SW 1271 (cell line): ENCODE results near the gene CFDP1.
"Not testable (repeated sequence)": the region's sequence is repeated elsewhere in the genome, so short reads cannot be mapped to it uniquely, and the experiment has no call there.

Source experiments
- DNase-seq, 2 experiments: peaks; one replicate each; lab custom pipeline; 2025; lab: John Stamatoyannopoulos, UW

The CFDP1 gene

GRCh38 chr16:75293173-75293572 lies 140.1 kb downstream of the CFDP1 start:
- no peak for DNase-seq

GRCh38 chr16:75292691-75293090 lies 140.6 kb downstream of the CFDP1 start:
- no peak for DNase-seq

- peak; percentile 46 to 62 for DNase-seq
Measured at GRCh38 chr16:75289189-75289588, 144.1 kb downstream of the CFDP1 start.

- DNase-seq = no peak
Measured at GRCh38 chr16:75288596-75289120, 144.6 kb downstream of the CFDP1 start.

GRCh38 chr16:75288181-75288580 lies 145.1 kb downstream of the CFDP1 start:
- DNase-seq = no peak

- DNase-seq = no peak
Measured at GRCh38 chr16:75287708-75288107, 145.6 kb downstream of the CFDP1 start.

- no peak for DNase-seq
Measured at GRCh38 chr16:75286389-75286788, 146.9 kb downstream of the CFDP1 start.

GRCh38 chr16:75282466-75283281 lies 150.6 kb downstream of the CFDP1 start:
- no peak for DNase-seq

- DNase-seq = no peak
Measured at GRCh38 chr16:75281826-75282225, 151.5 kb downstream of the CFDP1 start.

- DNase-seq = not testable (repeated sequence)
Measured at GRCh38 chr16:75281009-75281408, 152.3 kb downstream of the CFDP1 start.

- DNase-seq = no peak
Measured at GRCh38 chr16:75280331-75280804, 152.9 kb downstream of the CFDP1 start.

GRCh38 chr16:75279305-75279704 lies 154.0 kb downstream of the CFDP1 start:
- no peak for DNase-seq

- DNase-seq = peak in 1 of 2 experiments; percentile 25
Measured at GRCh38 chr16:75273054-75273925, 160.0 kb downstream of the CFDP1 start.

GRCh38 chr16:75272629-75273028 lies 160.7 kb downstream of the CFDP1 start:
- DNase-seq = not testable (repeated sequence)

- DNase-seq = no peak
Measured at GRCh38 chr16:75272097-75272551, 161.2 kb downstream of the CFDP1 start.

- no peak for DNase-seq
Measured at GRCh38 chr16:75271441-75272096, 161.7 kb downstream of the CFDP1 start.

GRCh38 chr16:75269358-75269757 lies 163.9 kb downstream of the CFDP1 start:
- DNase-seq = not testable (repeated sequence)

- peak; percentile 62 to 82 for DNase-seq
Measured at GRCh38 chr16:75267631-75268264, 165.6 kb downstream of the CFDP1 start.

- DNase-seq = no peak
Measured at GRCh38 chr16:75266738-75267630, 166.3 kb downstream of the CFDP1 start.
